HepG2 (cell line): ENCODE measurements around the gene SLC2A2. TPM values are rescaled to one million over a fixed set of nuclear protein-coding genes. Genes with fewer than 3 reads are reported as not detected.
A peak's percentile ranks its signal among the peaks of the same experiment; 100 is the strongest.

Experiments
- DNMT3B ChIP-seq: conservative IDR thresholded peaks from 2 replicates; pipeline ENCODE4 v1.6.1; 2016; ENCODE audit warnings: missing biosample characterization, control low read depth
- E2F1 ChIP-seq: sonication (generic); formaldehyde crosslinking; IDR thresholded peaks from 2 replicates; pipeline ENCODE4 v1.5.0; 2020; ENCODE audit warnings: missing genetic modification reagents
- ERF ChIP-seq: IDR thresholded peaks from 2 replicates; pipeline ENCODE4 v1.6.1; 2018; ENCODE audit warnings: missing biosample characterization, missing genetic modification reagents
- HNF4A ChIP-seq: sonication (generic); formaldehyde crosslinking; IDR thresholded peaks from 2 replicates; pipeline ENCODE4 v1.4.0; 2020; ENCODE audit warnings: missing genetic modification reagents
- KLF9 ChIP-seq: IDR thresholded peaks from 2 replicates; pipeline ENCODE4 v1.6.1; 2016; ENCODE audit warnings: low read depth
- NR2F1 ChIP-seq, 2 experiments: fragments of 450-650 bp in 1 of 2; formaldehyde crosslinking in 1 of 2; IDR thresholded peaks; 2 replicates each; pipeline versions ENCODE4 v1.5.0 to v1.6.1; 2016 to 2020; ENCODE audit warnings: mild to moderate bottlenecking in 1 of 2, missing compliant biosample characterization in 1 of 2, missing genetic modification reagents in 1 of 2, moderate library complexity in 1 of 2
- PHB2 ChIP-seq: fragments of 450-650 bp; IDR thresholded peaks from 2 replicates; pipeline ENCODE4 v1.6.1; 2018; ENCODE audit not compliant: partially characterized antibody
- RCOR2 ChIP-seq: IDR thresholded peaks from 2 replicates; pipeline ENCODE4 v1.6.1; 2016; ENCODE audit warnings: missing biosample characterization, missing genetic modification reagents
- SOX5 ChIP-seq: IDR thresholded peaks from 2 replicates; pipeline ENCODE4 v1.6.1; 2016; ENCODE audit warnings: borderline replicate concordance
- SRSF1 ChIP-seq: fragments of 200-400 bp; formaldehyde crosslinking; optimal IDR thresholded peaks from 2 replicates; pipeline ENCODE3; 2017; ENCODE audit warnings: mild to moderate bottlenecking, low read depth, low read length, moderate library complexity
- SSRP1 ChIP-seq: IDR thresholded peaks from 2 replicates; pipeline ENCODE4 v1.6.1; 2016; ENCODE audit warnings: control low read depth
- ZFX ChIP-seq: sonication (generic); formaldehyde crosslinking; IDR thresholded peaks from 2 replicates; pipeline ENCODE4 v1.4.0; 2020; ENCODE audit warnings: mild to moderate bottlenecking, low read depth, missing genetic modification reagents, moderate library complexity
- ZNF274 ChIP-seq: sonication (generic); formaldehyde crosslinking; IDR thresholded peaks from 2 replicates; pipeline ENCODE4 v1.5.1; 2020; ENCODE audit warnings: mild to moderate bottlenecking, missing genetic modification reagents
- ZNF33B ChIP-seq: sonication (generic); formaldehyde crosslinking; IDR thresholded peaks from 2 replicates; pipeline ENCODE4 v1.5.1; 2020; ENCODE audit warnings: mild to moderate bottlenecking, missing genetic modification reagents
- ZNF501 ChIP-seq: sonication (generic); formaldehyde crosslinking; IDR thresholded peaks from 2 replicates; pipeline ENCODE4 v1.5.1; 2020; ENCODE audit warnings: mild to moderate bottlenecking, moderate library complexity, missing genetic modification reagents
- ZNF614 ChIP-seq: IDR thresholded peaks from 2 replicates; pipeline ENCODE4 v1.6.1; 2018; ENCODE audit warnings: missing biosample characterization, missing genetic modification reagents, inconsistent platforms, borderline replicate concordance
- ZNF784 ChIP-seq: sonication (generic); formaldehyde crosslinking; IDR thresholded peaks from 2 replicates; pipeline ENCODE4 v1.5.1; 2020; ENCODE audit warnings: missing genetic modification reagents, mild to moderate bottlenecking, borderline replicate concordance
- ZNF800 ChIP-seq: sonication (generic); formaldehyde crosslinking; IDR thresholded peaks from 2 replicates; pipeline ENCODE4 v1.4.0; 2020; ENCODE audit warnings: missing genetic modification reagents
- polyA plus RNA-seq, 8 experiments: library from polyadenylated mRNA; depleted of rRNA in 3 of 8; stranded (reverse) in 7 of 8; unstranded in 1 of 8; fragments of >200 nt; fragmentation: Illumina TruSeq in 4 of 8; extraction: Trizol in 4 of 8; gene quantifications; 2 replicates each; pipeline versions ENCODE4 v1.2.1 to v1.2.3, GENCODE V29; 2011 to 2016; ENCODE audit warnings: low read depth in 4 of 8, missing spikeins in 1 of 8, mixed read lengths in 1 of 8; ENCODE audit not compliant: insufficient read depth in 1 of 8
- total RNA-seq, 5 experiments: library from RNA; depleted of rRNA; stranded (reverse); fragments of >200 nt; fragmentation: Illumina TruSeq; extraction: Trizol; gene quantifications; 2 replicates each; pipeline ENCODE4 v1.2.3, GENCODE V29; 2016; ENCODE audit warnings: low read depth in 1 of 5
- TF ChIP-seq, protein P1 (sequence below), 2 experiments: sonication (generic) in 1 of 2; formaldehyde crosslinking in 1 of 2; IDR thresholded peaks; 2 replicates each; pipeline versions ENCODE4 v1.5.1 to v1.6.1; 2011 to 2020; ENCODE audit warnings: borderline replicate concordance in 1 of 2, low read depth in 1 of 2, low read length in 1 of 2, mild to moderate bottlenecking in 1 of 2, missing genetic modification reagents in 1 of 2, moderate library complexity in 1 of 2
- TF ChIP-seq, protein P2 (sequence below): sonication (generic); formaldehyde crosslinking; IDR thresholded peaks from 2 replicates; pipeline ENCODE4 v1.8.1; 2023; ENCODE audit warnings: mild to moderate bottlenecking, moderate library complexity, missing genetic modification reagents
- TF ChIP-seq, protein P3 (sequence below): sonication (generic); formaldehyde crosslinking; IDR thresholded peaks from 2 replicates; pipeline ENCODE4 v1.4.0; 2020; ENCODE audit warnings: mild to moderate bottlenecking, missing genetic modification reagents

Gene SLC2A2
- total and polyA plus RNA-seq, 2 of the 13 experiments (the other 11 are each of a cell fraction or from before 2014, with no cell fraction given), result 19.5 to 23.2 TPM

GRCh38 chr3:171001250-171001893 lies 25.1 kb downstream of the SLC2A2 start (continued):
- peak in 1 of 2 experiments; percentile 74; a peak in 3 of 4 replicates for TF ChIP-seq NR2F1 (CRISPR knock-in tag; IDR thresholded peaks at IDR 0.05)
- TF ChIP-seq ERF (CRISPR knock-in tag), result peak; percentile 49; the same call in 1 of the 2 replicates
- no peak for TF ChIP-seq ZFX (CRISPR knock-in tag)
- no peak for TF ChIP-seq ZNF33B (CRISPR knock-in tag)
- TF ChIP-seq SSRP1 (CRISPR knock-in tag), result no peak
- TF ChIP-seq KLF9 (CRISPR knock-in tag), result no peak
- TF ChIP-seq SOX5 (CRISPR knock-in tag), result peak; percentile 92
- TF ChIP-seq, protein P1, sequence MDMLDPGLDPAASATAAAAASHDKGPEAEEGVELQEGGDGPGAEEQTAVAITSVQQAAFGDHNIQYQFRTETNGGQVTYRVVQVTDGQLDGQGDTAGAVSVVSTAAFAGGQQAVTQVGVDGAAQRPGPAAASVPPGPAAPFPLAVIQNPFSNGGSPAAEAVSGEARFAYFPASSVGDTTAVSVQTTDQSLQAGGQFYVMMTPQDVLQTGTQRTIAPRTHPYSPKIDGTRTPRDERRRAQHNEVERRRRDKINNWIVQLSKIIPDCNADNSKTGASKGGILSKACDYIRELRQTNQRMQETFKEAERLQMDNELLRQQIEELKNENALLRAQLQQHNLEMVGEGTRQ (IDR thresholded peaks at IDR 0.05; ENCODE audit: low read depth, low read length), result no peak
- TF ChIP-seq, protein P1 (CRISPR knock-in tag; IDR thresholded peaks at IDR 0.05; ENCODE audit: borderline replicate concordance), result no peak
- TF ChIP-seq SRSF1, result no peak
- TF ChIP-seq ZNF614 (CRISPR knock-in tag), result peak; percentile 69; the same call in 1 of the 2 replicates
- no peak for TF ChIP-seq ZNF800
- no peak for TF ChIP-seq E2F1 (CRISPR knock-in tag)
- TF ChIP-seq PHB2, result no peak
- TF ChIP-seq, protein P2, sequence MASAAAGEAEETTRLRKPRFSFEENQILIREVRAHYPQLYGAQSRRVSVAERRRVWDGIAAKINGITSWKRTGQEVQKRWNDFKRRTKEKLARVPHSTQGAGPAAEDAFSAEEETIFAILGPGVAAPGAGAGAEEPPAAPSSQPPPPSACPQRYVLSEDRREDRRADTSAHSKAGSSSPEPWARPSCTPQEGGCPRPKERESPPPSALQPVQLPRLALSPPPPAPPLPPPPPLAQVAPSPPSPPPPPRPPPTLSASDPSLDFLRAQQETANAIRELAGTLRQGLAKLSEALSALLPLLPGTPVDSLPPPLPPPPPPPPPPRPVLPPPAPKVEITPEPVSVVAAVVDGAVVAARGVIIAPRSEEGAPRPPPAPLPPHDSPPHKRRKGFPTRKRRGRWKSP, result no peak
- TF ChIP-seq ZNF501 (CRISPR knock-in tag), result no peak
- TF ChIP-seq HNF4A (CRISPR knock-in tag), result peak; percentile 97
- peak; percentile 74 for TF ChIP-seq RCOR2
- no peak for TF ChIP-seq ZNF784 (CRISPR knock-in tag)
- TF ChIP-seq, protein P3, sequence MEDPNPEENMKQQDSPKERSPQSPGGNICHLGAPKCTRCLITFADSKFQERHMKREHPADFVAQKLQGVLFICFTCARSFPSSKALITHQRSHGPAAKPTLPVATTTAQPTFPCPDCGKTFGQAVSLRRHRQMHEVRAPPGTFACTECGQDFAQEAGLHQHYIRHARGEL, result no peak
- TF ChIP-seq DNMT3B, result no peak
- TF ChIP-seq ZNF274 (CRISPR knock-in tag), result no peak
